Measurements from ENCODE around the gene RARA.

Gene RARA

DNA sequence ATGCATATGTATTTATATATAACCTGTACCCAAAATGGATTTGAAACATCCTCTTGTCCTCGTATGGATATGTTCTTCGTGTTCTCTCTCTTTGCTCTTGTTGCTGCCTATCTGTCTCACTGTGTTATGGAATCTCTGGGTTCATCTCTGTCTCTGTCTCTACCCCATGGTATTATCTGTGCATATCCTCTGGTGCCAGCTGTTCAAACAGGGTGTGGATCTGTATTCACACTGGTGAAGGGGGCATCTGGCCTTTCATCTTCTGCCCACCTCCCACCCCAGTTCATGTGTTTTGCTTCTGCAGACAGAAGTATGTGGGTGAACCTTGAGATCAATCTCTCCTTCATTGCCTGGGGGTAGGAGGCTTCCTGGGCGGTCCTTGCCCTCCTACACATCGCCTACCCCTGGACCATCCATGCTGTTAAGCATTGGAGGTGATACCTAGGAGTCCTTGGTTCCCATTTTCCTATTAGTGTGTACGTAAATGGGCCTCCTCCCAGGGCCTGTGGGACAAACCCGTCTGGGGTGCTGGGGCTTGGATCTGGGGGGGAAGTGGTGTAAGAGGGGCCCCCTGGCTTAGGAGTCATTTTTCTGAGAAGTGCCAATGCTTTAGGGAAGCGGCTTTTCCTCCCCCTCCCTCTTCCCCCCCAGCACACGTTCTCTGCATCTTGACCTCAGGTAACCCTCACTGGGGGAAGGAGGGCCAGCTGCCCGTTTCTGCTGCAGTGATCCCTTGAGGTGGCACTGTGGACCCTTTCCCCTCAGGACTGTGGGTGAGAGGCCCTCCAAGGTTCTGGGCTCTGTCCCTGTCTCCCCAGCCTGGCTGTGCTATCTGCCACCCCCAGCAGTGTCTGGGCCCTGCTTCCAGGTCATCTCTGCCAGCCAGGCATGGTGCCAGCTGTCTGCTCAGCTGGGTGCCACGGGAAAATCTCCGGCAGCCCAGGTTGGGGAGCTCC lies 21.1 kb downstream of the RARA start:
- TF ChIP-seq, protein P1, sequence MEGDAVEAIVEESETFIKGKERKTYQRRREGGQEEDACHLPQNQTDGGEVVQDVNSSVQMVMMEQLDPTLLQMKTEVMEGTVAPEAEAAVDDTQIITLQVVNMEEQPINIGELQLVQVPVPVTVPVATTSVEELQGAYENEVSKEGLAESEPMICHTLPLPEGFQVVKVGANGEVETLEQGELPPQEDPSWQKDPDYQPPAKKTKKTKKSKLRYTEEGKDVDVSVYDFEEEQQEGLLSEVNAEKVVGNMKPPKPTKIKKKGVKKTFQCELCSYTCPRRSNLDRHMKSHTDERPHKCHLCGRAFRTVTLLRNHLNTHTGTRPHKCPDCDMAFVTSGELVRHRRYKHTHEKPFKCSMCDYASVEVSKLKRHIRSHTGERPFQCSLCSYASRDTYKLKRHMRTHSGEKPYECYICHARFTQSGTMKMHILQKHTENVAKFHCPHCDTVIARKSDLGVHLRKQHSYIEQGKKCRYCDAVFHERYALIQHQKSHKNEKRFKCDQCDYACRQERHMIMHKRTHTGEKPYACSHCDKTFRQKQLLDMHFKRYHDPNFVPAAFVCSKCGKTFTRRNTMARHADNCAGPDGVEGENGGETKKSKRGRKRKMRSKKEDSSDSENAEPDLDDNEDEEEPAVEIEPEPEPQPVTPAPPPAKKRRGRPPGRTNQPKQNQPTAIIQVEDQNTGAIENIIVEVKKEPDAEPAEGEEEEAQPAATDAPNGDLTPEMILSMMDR (IDR thresholded peaks at IDR 0.05; ENCODE audit: insufficient read depth, low read depth, low read length, missing control alignments): no peak
- DNase-seq (ENCODE audit: low read depth): no peak
- no peak overlapping the region for H3K4me3 ChIP-seq (ENCODE audit: low read depth, low read length)

DNA sequence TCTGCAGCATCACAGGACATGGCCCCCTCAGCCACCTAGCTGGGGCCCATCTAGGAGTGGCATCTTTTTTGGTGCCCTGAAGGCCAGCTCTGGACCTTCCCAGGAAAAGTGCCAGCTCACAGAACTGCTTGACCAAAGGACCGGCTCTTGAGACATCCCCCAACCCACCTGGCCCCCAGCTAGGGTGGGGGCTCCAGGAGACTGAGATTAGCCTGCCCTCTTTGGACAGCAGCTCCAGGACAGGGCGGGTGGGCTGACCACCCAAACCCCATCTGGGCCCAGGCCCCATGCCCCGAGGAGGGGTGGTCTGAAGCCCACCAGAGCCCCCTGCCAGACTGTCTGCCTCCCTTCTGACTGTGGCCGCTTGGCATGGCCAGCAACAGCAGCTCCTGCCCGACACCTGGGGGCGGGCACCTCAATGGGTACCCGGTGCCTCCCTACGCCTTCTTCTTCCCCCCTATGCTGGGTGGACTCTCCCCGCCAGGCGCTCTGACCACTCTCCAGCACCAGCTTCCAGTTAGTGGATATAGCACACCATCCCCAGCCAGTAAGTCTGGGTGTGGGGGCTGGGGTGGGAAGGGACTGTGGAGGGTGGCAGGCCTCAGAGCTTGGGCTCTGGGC lies 22.0 kb downstream of the RARA start:
- no peak overlapping the region for H3K4me3 ChIP-seq (ENCODE audit: low read depth, low read length)
- DNase-seq (ENCODE audit: low read depth): no peak
- TF ChIP-seq, protein P1 (IDR thresholded peaks at IDR 0.05; ENCODE audit: insufficient read depth, low read depth, low read length, missing control alignments): no peak

DNA sequence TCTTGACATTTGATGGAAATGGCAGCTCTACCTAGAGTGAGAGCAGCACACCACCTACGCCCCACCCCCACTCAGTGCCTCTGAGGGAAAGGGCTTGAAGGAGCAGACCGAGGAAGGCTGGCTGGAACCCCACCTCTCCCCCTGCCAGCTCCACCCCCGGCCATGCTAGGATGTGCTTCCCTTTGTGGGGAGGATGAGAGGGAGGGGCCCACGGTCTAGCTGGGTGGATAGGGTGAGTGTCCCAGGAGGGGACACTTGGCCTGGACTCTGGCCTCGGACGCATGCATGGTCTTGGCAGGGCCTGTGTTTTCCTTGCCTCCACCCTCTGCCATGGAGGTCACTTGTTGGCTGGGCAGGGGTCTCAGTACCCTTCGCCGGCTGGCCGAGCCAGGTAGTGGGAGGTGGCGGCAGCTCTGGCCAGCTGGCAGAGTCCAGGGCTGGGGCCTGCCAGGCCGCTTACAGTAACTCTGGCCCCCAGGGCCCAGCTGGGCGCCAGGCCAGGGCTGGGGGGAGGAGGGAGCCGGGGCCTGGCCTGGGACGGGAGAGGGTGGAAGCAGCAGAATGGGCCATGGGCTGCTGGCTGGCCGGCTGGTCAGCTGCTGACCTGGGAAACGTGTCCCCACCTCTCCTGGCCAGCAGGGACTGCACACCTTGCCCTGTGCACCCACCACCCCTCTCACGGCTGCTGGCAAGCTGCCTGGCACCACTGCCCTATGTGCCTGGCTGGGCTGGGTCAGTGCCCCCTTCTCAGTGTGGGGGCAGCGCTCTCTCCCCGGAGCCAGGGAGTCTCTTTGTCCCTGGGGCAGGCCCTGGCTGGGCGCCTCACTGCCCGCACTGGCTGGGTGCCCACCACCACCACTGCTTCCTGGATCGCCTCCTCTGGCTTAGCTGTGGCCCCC lies 23.0 kb downstream of the RARA start:
- TF ChIP-seq, protein P1 (IDR thresholded peaks at IDR 0.05; ENCODE audit: insufficient read depth, low read depth, low read length, missing control alignments): no peak
- H3K4me3 ChIP-seq (ENCODE audit: low read depth, low read length): no peak overlapping the region
- DNase-seq (ENCODE audit: low read depth): no peak

DNA sequence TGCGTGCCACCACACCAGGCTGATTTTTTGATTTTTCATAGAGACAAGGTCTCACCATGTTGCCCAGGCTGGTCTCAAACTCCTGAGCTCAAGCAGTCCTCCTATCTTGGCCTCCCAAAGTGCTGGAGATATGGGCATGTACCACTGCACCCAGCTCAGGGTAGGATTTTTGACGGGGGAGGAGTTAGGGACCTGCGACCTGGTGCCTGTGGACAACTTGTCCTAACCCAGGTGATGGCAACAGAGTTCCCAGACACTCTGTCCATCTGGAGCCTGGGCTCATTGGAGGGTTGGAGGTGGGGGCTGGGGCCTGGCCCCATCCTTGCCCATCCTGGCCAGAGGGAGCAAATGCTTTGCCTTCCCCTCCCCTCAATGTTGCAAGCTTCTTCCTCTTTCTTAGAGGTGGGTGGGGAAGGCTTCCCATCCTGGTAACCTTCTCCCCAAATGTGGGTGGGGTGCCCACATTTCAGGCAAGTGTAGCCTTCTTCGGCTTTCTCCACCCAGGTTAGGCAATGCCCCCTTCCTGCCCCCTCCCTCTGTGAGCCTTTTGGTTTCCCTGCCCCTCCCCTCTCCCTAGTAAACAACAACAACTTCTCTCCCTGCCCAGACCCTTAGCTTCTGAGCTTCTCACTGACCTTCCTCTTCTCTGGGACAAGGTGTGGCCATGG lies 24.9 kb downstream of the RARA start:
- no peak overlapping the region for H3K4me3 ChIP-seq (ENCODE audit: low read depth, low read length)
- DNase-seq (ENCODE audit: low read depth): no peak
- TF ChIP-seq, protein P1 (IDR thresholded peaks at IDR 0.05; ENCODE audit: insufficient read depth, low read depth, low read length, missing control alignments): no peak

DNA sequence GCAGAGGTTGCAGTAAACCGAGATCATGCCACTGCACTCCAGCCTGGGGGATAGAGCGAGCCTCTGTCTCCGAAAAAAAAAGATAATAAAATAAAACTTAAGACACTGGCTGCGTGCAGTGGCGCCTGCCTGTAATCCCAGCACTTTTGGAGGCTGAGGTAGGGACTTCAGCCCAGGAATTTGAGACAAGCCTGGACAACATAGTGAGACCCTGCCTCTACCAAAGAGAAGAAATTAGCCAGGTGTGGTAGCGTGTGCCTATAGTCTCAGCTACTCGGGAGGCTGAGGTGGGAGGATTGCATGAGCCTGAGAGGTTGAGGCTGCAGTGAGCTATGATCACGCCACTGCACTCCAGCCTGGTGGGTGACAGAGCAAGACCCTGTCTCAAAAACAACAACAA lies 26.6 kb downstream of the RARA start:
- H3K4me3 ChIP-seq (ENCODE audit: low read depth, low read length): no peak overlapping the region

More for the DNA sequence above, 26.6 kb downstream of the RARA start:
- no peak for DNase-seq (ENCODE audit: low read depth)
- TF ChIP-seq, protein P1 (IDR thresholded peaks at IDR 0.05; ENCODE audit: insufficient read depth, low read depth, low read length, missing control alignments): no peak

Measured in GM12865 (cell line).